Hepatocyte (in vitro differentiated cells): Measurements from ENCODE around the gene ANKS6. TPM values are rescaled to one million over a fixed set of nuclear protein-coding genes. Genes with fewer than 3 reads are reported as not detected.

Experiments used
- DNase-seq: peaks from one replicate; pipeline ENCODE4 v3.0.0-alpha.2; 2016; ENCODE audit warnings: low spot score
- H2AFZ ChIP-seq: fragments of 200-600 bp; sonication (generic); 2 replicates; pipeline ENCODE4 v1.6.0; 2016; ENCODE audit warnings: antibody characterized with exemption, mild to moderate bottlenecking
- H3K27ac ChIP-seq: fragments of 200-600 bp; sonication (generic); 2 replicates; pipeline ENCODE4 v1.5.1; 2016; ENCODE audit warnings: mild to moderate bottlenecking
- H3K27me3 ChIP-seq: fragments of 200-600 bp; sonication (generic); 2 replicates; pipeline ENCODE4 v1.6.1; 2016
- H3K36me3 ChIP-seq: fragments of 200-600 bp; sonication (generic); replicated peaks from 2 replicates; pipeline ENCODE4 v1.5.1; 2016; ENCODE audit warnings: low read depth; ENCODE audit not compliant: insufficient read depth
- H3K4me1 ChIP-seq: fragments of 200-600 bp; sonication (generic); 2 replicates; pipeline ENCODE4 v1.5.1; 2016; ENCODE audit warnings: mild to moderate bottlenecking, moderate library complexity; ENCODE audit not compliant: insufficient read depth
- H3K4me2 ChIP-seq: fragments of 200-600 bp; sonication (generic); 2 replicates; pipeline ENCODE4 v1.6.0; 2016
- H3K4me3 ChIP-seq: fragments of 200-600 bp; sonication (generic); 2 replicates; pipeline ENCODE4 v1.5.1; 2016; ENCODE audit warnings: mild to moderate bottlenecking
- H3K79me2 ChIP-seq: fragments of 200-600 bp; sonication (generic); 2 replicates; pipeline ENCODE4 v1.6.0; 2017; ENCODE audit warnings: mild to moderate bottlenecking
- H3K9me2 ChIP-seq: fragments of 200-600 bp; sonication (generic); replicated peaks from 2 replicates; pipeline ENCODE4 v1.6.0; 2017; ENCODE audit warnings: mild to moderate bottlenecking; ENCODE audit not compliant: insufficient read depth
- H3K9me3 ChIP-seq: fragments of 200-600 bp; sonication (generic); 2 replicates; pipeline ENCODE4 v1.5.1; 2016; ENCODE audit warnings: low read depth, mild to moderate bottlenecking
- H4K20me1 ChIP-seq: fragments of 200-600 bp; sonication (generic); 2 replicates; pipeline ENCODE4 v1.6.0; 2016; ENCODE audit warnings: mild to moderate bottlenecking; ENCODE audit not compliant: insufficient read depth, poor library complexity, severe bottlenecking
- EZH2 ChIP-seq: fragments of 200-600 bp; sonication (generic); IDR thresholded peaks from 2 replicates; pipeline ENCODE4 v1.6.1; 2016; ENCODE audit warnings: antibody characterized with exemption, mild to moderate bottlenecking, borderline replicate concordance
- EZH2phosphoT487 ChIP-seq: fragments of 200-600 bp; sonication (generic); IDR thresholded peaks from one replicate; pipeline ENCODE4 v1.6.1; 2018; ENCODE audit warnings: antibody characterized with exemption, mild to moderate bottlenecking, low read depth, moderate library complexity; ENCODE audit not compliant: unreplicated experiment, severe bottlenecking
- WGBS: methylation state at CpG from one replicate; pipeline ENCODE4 v1.1.6; 2016; ENCODE audit warnings: low lambda C conversion rate; ENCODE audit errors: missing lambda C conversion rate; 5-methylcytosine and 5-hydroxymethylcytosine counted together
- polyA plus RNA-seq: library from polyadenylated mRNA; unstranded; fragments of >200 nt; fragmentation: Nextera tagmentation; extraction: Ambion mirVana; gene quantifications from 2 replicates; pipeline ENCODE4 v1.2.1, GENCODE V29; 2016
- total RNA-seq: library from RNA; depleted of rRNA; stranded (reverse); fragments of >200 nt; gene quantifications from 2 replicates; pipeline ENCODE4 v1.2.3, GENCODE V29; 2014
- TF ChIP-seq, protein P1 (sequence below): fragments of 200-600 bp; sonication (generic); IDR thresholded peaks from 2 replicates; pipeline ENCODE4 v1.5.1; 2016; ENCODE audit warnings: antibody characterized with exemption, mild to moderate bottlenecking; ENCODE audit not compliant: poor library complexity

Gene ANKS6
- total and polyA plus RNA-seq, 2 experiments from 2014 or later = 21.3 to 22.9 TPM

GRCh38 chr9:98821831-98822230, 25.5 kb upstream of the ANKS6 start:
- H3K9me2 ChIP-seq = no peaks in the 10 kb centered on the region
- H3K4me3 ChIP-seq = no peak overlapping the region
- no peaks in the 10 kb centered on the region for H3K4me1 ChIP-seq
- H3K79me2 ChIP-seq = no peaks in the 10 kb centered on the region
- H2AFZ ChIP-seq = no peak overlapping the region
- H4K20me1 ChIP-seq = no peaks in the 10 kb centered on the region
- WGBS = 81% methylated on average over 2 of the region's 2 CpGs
- H3K27me3 ChIP-seq = no peaks in the 10 kb centered on the region
- no peak overlapping the region for H3K27ac ChIP-seq
- H3K36me3 ChIP-seq = no peaks in the 10 kb centered on the region
- H3K9me3 ChIP-seq = no peaks in the 10 kb centered on the region
- H3K4me2 ChIP-seq = no peak overlapping the region
- no peak for TF ChIP-seq EZH2phosphoT487
- DNase-seq = no peak

DNA sequence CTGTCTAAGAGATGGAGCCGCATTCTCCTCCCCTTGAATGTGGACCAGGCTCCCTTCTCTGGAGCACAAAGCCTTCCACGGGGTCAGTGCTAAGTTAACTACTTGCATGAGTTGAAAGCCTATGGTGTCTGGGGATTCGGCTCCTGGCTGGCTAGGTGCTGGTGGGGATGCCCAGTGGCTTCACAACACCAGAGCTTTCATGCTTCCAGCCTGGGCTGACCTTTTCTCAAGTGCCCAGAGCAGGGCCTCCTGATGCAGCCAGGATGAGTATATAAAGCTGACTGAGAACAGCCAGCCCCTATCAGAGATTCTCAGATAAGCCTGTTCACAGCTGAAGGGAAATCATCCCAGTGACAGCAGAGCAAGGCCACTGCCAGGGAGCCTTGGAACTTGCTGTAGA, 22.9 kb upstream of the ANKS6 start:
- H3K9me3 ChIP-seq = no peaks in the 10 kb centered on the region
- no peaks in the 10 kb centered on the region for H3K27me3 ChIP-seq
- no peaks in the 10 kb centered on the region for H3K9me2 ChIP-seq
- no peak for DNase-seq
- H3K79me2 ChIP-seq = no peaks in the 10 kb centered on the region
- H3K4me2 ChIP-seq = no peak overlapping the region
- no peak overlapping the region for H3K27ac ChIP-seq
- no peaks in the 10 kb centered on the region for H3K36me3 ChIP-seq
- H3K4me1 ChIP-seq = no peaks in the 10 kb centered on the region
- TF ChIP-seq EZH2 (no peak), EZH2phosphoT487 (no peak)
- TF ChIP-seq, protein P1, sequence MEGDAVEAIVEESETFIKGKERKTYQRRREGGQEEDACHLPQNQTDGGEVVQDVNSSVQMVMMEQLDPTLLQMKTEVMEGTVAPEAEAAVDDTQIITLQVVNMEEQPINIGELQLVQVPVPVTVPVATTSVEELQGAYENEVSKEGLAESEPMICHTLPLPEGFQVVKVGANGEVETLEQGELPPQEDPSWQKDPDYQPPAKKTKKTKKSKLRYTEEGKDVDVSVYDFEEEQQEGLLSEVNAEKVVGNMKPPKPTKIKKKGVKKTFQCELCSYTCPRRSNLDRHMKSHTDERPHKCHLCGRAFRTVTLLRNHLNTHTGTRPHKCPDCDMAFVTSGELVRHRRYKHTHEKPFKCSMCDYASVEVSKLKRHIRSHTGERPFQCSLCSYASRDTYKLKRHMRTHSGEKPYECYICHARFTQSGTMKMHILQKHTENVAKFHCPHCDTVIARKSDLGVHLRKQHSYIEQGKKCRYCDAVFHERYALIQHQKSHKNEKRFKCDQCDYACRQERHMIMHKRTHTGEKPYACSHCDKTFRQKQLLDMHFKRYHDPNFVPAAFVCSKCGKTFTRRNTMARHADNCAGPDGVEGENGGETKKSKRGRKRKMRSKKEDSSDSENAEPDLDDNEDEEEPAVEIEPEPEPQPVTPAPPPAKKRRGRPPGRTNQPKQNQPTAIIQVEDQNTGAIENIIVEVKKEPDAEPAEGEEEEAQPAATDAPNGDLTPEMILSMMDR = no peak
- no peaks in the 10 kb centered on the region for H4K20me1 ChIP-seq
- no peak overlapping the region for H2AFZ ChIP-seq
- no peak overlapping the region for H3K4me3 ChIP-seq
- 92% methylated on average over 3 of the region's 3 CpGs for WGBS

GRCh38 chr9:98818764-98819163, 22.4 kb upstream of the ANKS6 start:
- H3K4me2 ChIP-seq = no peak overlapping the region
- no peak for DNase-seq
- H3K36me3 ChIP-seq = no peaks in the 10 kb centered on the region
- no peaks in the 10 kb centered on the region for H3K4me1 ChIP-seq
- no peaks in the 10 kb centered on the region for H4K20me1 ChIP-seq
- no peak overlapping the region for H3K4me3 ChIP-seq
- no peak overlapping the region for H2AFZ ChIP-seq
- WGBS = 81% methylated on average over 2 of the region's 2 CpGs
- H3K9me3 ChIP-seq = no peaks in the 10 kb centered on the region
- TF ChIP-seq, protein P1 = no peak
- no peak for TF ChIP-seq EZH2phosphoT487
- no peak for TF ChIP-seq EZH2
- H3K9me2 ChIP-seq = no peaks in the 10 kb centered on the region
- H3K27ac ChIP-seq = no peak overlapping the region
- no peaks in the 10 kb centered on the region for H3K27me3 ChIP-seq
- no peaks in the 10 kb centered on the region for H3K79me2 ChIP-seq

DNA sequence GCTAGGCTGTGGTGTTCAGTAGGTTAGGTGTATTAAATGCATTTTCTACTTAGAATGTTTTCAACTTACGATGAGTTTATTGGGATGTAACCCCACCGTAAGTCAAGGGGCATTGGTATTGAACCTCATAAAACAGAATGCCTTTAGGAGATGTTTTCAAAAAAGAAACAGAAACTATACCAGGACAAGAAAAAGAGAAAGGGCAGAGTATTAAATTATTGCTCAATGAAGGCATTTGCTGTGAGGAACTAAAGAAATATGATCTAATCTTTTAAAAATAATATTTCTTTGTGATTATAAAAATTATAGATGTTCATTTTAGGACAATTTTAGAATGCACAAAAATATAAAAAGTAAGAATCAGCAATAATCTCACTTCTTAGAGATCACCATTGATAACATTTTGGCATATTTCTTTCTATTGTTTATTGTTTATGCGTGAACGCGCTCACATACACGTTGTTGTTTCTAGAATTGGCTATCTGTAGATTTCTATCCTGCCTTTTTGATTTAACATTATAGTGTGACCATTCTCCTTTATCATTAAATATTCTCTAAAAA, 19.1 kb upstream of the ANKS6 start:
- no peaks in the 10 kb centered on the region for H3K36me3 ChIP-seq
- no peaks in the 10 kb centered on the region for H3K9me3 ChIP-seq
- no peak overlapping the region for H3K27ac ChIP-seq
- no peak overlapping the region for H2AFZ ChIP-seq
- peaks cover 1% of the 10 kb centered on the region for H3K4me1 ChIP-seq
- no peaks in the 10 kb centered on the region for H3K79me2 ChIP-seq
- H3K9me2 ChIP-seq = no peaks in the 10 kb centered on the region
- no peak overlapping the region for H3K4me2 ChIP-seq
- WGBS = 83% methylated on average over 6 of the region's 6 CpGs
- TF ChIP-seq EZH2phosphoT487 = no peak
- no peak for DNase-seq
- H3K4me3 ChIP-seq = no peak overlapping the region
- H3K27me3 ChIP-seq = no peaks in the 10 kb centered on the region
- H4K20me1 ChIP-seq = no peaks in the 10 kb centered on the region
